SK-N-SH (cell line): ENCODE measurements around the gene ZNF593OS.

Source experiments
- ELF1 ChIP-seq: IDR thresholded peaks from 2 replicates; pipeline ENCODE4 v1.4.0; 2012
- POLR2AphosphoS5 ChIP-seq: IDR thresholded peaks from 2 replicates; pipeline ENCODE4 v1.6.1; 2012; ENCODE audit warnings: low read depth, low read length
- RCOR1 ChIP-seq: fragments of 150-350 bp; IDR thresholded peaks from 2 replicates; pipeline ENCODE4 v1.6.1; 2017; ENCODE audit warnings: antibody characterized with exemption, low read length
- REST ChIP-seq: IDR thresholded peaks from 2 replicates; pipeline ENCODE4 v1.6.1; 2012; ENCODE audit warnings: mild to moderate bottlenecking, low read depth, low read length, moderate library complexity
- RFX5 ChIP-seq: IDR thresholded peaks from 2 replicates; pipeline ENCODE4 v1.6.1; 2012; ENCODE audit warnings: mild to moderate bottlenecking, improper control_type of control experiment, low read length
- SIN3A ChIP-seq: IDR thresholded peaks from 2 replicates; pipeline ENCODE4 v1.6.1; 2012; ENCODE audit warnings: low read depth, mild to moderate bottlenecking, low read length, moderate library complexity, borderline replicate concordance
- SMC3 ChIP-seq: IDR thresholded peaks from 2 replicates; pipeline ENCODE4 v1.6.1; 2012; ENCODE audit warnings: low read depth, low read length, improper control_type of control experiment
- TEAD4 ChIP-seq: IDR thresholded peaks from 2 replicates; pipeline ENCODE4 v1.4.0; 2012; ENCODE audit warnings: mild to moderate bottlenecking, borderline replicate concordance; ENCODE audit not compliant: insufficient read depth
- ZBTB33 ChIP-seq: IDR thresholded peaks from 2 replicates; pipeline ENCODE4 v1.4.0; 2012; ENCODE audit warnings: low read depth, borderline replicate concordance
- TF ChIP-seq, protein P1 (sequence below): fragments of 200-600 bp; sonication (generic); IDR thresholded peaks from 2 replicates; pipeline ENCODE4 v1.6.1; 2017; ENCODE audit warnings: antibody characterized with exemption, mild to moderate bottlenecking, moderate library complexity
- TF ChIP-seq, protein P2 (sequence below): fragments of 150-350 bp; IDR thresholded peaks from 2 replicates; pipeline ENCODE4 v1.6.1; 2017; ENCODE audit warnings: antibody characterized with exemption, low read length, low read depth, borderline replicate concordance

DNA sequence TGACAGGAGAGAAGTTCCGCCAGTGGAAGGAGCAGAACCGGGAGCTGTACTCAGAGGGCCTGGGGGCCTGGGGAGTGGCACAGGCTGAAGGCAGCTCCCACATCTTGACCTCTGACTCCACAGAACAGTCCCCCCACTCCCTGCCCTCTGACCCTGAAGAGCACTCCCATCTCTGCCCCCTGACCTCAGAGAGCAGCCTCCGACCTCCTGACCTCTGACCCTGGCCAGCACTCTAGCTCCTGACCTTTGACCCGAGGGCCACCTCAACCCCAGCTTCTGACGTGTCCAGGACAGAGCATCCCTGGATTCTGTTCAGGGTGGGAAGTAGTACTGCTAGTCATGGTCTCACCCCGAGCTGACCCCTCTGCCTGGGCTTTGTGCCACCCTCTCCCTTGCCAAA lies 17.7 kb upstream of the ZNF593OS start:
- TF ChIP-seq, protein P1, sequence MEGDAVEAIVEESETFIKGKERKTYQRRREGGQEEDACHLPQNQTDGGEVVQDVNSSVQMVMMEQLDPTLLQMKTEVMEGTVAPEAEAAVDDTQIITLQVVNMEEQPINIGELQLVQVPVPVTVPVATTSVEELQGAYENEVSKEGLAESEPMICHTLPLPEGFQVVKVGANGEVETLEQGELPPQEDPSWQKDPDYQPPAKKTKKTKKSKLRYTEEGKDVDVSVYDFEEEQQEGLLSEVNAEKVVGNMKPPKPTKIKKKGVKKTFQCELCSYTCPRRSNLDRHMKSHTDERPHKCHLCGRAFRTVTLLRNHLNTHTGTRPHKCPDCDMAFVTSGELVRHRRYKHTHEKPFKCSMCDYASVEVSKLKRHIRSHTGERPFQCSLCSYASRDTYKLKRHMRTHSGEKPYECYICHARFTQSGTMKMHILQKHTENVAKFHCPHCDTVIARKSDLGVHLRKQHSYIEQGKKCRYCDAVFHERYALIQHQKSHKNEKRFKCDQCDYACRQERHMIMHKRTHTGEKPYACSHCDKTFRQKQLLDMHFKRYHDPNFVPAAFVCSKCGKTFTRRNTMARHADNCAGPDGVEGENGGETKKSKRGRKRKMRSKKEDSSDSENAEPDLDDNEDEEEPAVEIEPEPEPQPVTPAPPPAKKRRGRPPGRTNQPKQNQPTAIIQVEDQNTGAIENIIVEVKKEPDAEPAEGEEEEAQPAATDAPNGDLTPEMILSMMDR = no peak
- TF ChIP-seq RFX5 (no peak), REST (no peak), RCOR1 (no peak), TEAD4 (no peak), POLR2AphosphoS5 (no peak), ELF1 (no peak), SMC3 (no peak), SIN3A (no peak), ZBTB33 (no peak)
- TF ChIP-seq, protein P2, sequence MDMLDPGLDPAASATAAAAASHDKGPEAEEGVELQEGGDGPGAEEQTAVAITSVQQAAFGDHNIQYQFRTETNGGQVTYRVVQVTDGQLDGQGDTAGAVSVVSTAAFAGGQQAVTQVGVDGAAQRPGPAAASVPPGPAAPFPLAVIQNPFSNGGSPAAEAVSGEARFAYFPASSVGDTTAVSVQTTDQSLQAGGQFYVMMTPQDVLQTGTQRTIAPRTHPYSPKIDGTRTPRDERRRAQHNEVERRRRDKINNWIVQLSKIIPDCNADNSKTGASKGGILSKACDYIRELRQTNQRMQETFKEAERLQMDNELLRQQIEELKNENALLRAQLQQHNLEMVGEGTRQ = no peak
